Thyroid gland (tissue), 4 donors: ENCODE data around the gene RAB11FIP4.

Source experiments
- CTCF ChIP-seq, 6 experiments: fragments of 200-600 bp in 3 of 6; fragments of 450-650 bp in 3 of 6; sonication (generic) in 3 of 6; IDR thresholded peaks; one replicate each; pipeline ENCODE4 v1.5.1; 2016 to 2019; ENCODE audit warnings: antibody characterized with exemption in 6 of 6, mild to moderate bottlenecking in 2 of 6, inconsistent platforms in 1 of 6, moderate library complexity in 1 of 6
- POLR2A ChIP-seq, 2 donors: fragments of 450-650 bp; IDR thresholded peaks; one replicate each; pipeline ENCODE4 v1.6.1; 2017; ENCODE audit warnings: antibody characterized with exemption in 2 of 2, mild to moderate bottlenecking in 2 of 2, moderate library complexity in 1 of 2

GRCh38 chr17:31355935-31356334 lies 35.5 kb upstream of the RAB11FIP4 start:
- TF ChIP-seq CTCF (IDR thresholded peaks at IDR 0.05) (no peak), POLR2A (IDR thresholded peaks at IDR 0.05) (no peak)
